ENCODE results near the gene SPTAN1.

DNA sequence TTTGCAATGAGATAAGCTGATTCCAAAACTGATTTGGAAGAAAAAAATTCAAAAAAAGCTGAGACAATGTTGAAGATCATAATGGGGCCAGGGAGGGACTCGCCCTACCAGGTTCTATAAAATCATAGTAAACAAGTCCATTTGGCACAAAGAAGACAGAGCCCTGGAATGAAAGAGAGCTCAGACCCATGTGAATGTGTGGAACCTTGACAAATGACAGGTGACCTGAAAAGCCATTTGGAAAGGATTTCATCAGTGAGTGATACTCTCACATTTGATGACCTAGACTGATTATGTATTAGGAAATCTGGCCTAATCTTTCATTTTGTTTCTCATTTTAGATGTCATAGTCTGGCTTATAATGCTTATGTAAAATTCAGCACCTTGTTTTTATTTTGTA, 26.8 kb downstream of the SPTAN1 start:
- TF ChIP-seq, protein P1, sequence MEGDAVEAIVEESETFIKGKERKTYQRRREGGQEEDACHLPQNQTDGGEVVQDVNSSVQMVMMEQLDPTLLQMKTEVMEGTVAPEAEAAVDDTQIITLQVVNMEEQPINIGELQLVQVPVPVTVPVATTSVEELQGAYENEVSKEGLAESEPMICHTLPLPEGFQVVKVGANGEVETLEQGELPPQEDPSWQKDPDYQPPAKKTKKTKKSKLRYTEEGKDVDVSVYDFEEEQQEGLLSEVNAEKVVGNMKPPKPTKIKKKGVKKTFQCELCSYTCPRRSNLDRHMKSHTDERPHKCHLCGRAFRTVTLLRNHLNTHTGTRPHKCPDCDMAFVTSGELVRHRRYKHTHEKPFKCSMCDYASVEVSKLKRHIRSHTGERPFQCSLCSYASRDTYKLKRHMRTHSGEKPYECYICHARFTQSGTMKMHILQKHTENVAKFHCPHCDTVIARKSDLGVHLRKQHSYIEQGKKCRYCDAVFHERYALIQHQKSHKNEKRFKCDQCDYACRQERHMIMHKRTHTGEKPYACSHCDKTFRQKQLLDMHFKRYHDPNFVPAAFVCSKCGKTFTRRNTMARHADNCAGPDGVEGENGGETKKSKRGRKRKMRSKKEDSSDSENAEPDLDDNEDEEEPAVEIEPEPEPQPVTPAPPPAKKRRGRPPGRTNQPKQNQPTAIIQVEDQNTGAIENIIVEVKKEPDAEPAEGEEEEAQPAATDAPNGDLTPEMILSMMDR (IDR thresholded peaks at IDR 0.05; ENCODE audit: extremely low read depth in 1 of 2, insufficient read depth in 1 of 2, low read depth in 1 of 2, low read length in 2 of 2) = no peak
- TF ChIP-seq POLR2A (IDR thresholded peaks at IDR 0.05; ENCODE audit: low read depth, low read length) (no peak), JUN (IDR thresholded peaks at IDR 0.05; ENCODE audit: borderline replicate concordance, insufficient read depth, insufficient read length, low read depth) (no peak), POLR2AphosphoS5 (IDR thresholded peaks at IDR 0.05; ENCODE audit: insufficient read depth, low read depth, low read length) (no peak), EZH2 (IDR thresholded peaks at IDR 0.05; ENCODE audit: borderline replicate concordance, low read depth, low read length, severe bottlenecking) (no peak)
- TF ChIP-seq, protein P2, sequence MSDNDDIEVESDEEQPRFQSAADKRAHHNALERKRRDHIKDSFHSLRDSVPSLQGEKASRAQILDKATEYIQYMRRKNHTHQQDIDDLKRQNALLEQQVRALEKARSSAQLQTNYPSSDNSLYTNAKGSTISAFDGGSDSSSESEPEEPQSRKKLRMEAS (IDR thresholded peaks at IDR 0.05; ENCODE audit: insufficient read depth, insufficient read length) = no peak

Measured in endothelial cell of umbilical vein (primary cell).